Stimulated activated CD8-positive, alpha-beta memory T cell treated with anti-CD3 and anti-CD28 coated beads, Interleukin-2, amount 100 ng/mL, for 1 hour (primary cell): ENCODE results near the gene CYBA.

Experiments
- DNase-seq, 2 donors: peaks; one replicate each; pipeline ENCODE4 v3.0.0-alpha.2; 2020; ENCODE audit warnings: low read depth in 2 of 2

The CYBA gene

GRCh38 chr16:88650749-88651275 lies at the start of gene CYBA:
CYBA (minus strand) TSS chr16:88651053; CDS start chr16:88651013, 40 bp downstream.
- peak; percentile 67 to 71 for DNase-seq

GRCh38 chr16:88700322-88700635 lies 49.4 kb upstream of the CYBA start:
- DNase-seq = no peak

- DNase-seq = no peak
These were observed 48.3 kb upstream of the CYBA start for GRCh38 chr16:88699180-88699579.

- no peak for DNase-seq
These were observed 47.8 kb upstream of the CYBA start for GRCh38 chr16:88698646-88699045.

- no peak for DNase-seq
These were observed 47.2 kb upstream of the CYBA start for GRCh38 chr16:88697831-88698615.

DNA sequence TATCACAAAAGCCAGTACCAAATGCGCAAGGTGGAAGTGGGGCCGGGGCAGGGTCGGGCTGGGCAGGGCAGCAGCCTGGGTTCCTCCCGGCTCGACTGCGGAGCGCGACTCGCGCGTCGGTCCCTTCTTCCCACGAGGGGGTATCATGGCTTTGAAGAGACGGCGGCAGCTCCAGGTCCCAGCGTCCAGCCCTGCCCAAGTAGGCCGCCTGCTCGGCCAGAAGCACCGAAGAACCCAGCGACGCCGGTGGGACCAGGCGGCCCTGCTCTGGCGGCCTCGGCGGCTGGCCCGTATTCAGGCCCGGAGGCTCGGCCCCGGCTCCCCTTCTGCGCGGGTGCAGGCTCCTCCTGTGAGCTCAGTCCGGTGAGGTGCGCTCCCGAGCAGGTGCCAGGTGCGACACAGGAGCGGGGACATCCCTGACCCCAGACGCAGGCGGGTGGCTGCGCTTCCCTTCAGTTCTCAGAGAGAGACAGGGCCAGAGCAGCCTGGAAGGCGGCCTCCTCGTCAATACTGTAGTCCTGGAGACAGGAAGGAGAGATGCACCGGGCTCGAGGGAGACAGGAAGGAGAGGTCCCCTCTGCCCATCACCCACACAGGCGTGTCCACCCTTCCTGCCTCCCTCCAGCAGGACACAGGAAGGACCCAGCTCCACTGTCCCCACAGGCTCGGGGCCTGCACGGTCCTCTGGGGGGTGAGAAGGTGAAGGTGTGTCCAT lies 46.4 kb upstream of the CYBA start:
- DNase-seq = no peak

DNA sequence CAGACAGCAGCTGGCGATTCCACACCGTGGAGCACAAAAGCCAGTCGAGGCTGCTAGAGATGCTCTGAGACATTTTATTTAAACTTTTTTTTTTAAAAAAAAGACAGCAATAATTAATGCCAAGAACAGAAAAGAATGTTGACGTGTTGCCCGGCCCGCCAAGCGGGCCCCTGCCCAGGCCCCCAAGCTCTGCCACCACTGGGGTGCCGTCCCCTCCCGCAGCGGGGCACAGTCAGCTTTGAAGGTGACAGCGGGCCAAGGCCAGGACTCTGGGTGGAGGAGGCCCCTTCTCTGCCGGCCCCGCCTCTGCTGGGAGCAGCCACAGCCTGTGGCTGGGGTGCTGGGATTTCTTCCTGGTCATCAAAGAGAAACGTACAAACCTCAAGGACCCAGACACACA lies 45.6 kb upstream of the CYBA start:
- no peak for DNase-seq

GRCh38 chr16:88695753-88696152 lies 44.9 kb upstream of the CYBA start:
- no peak for DNase-seq

GRCh38 chr16:88695218-88695617 lies 44.4 kb upstream of the CYBA start:
- no peak for DNase-seq

GRCh38 chr16:88694221-88695087 lies 43.6 kb upstream of the CYBA start:
- no peak for DNase-seq

- no peak for DNase-seq
These were observed 42.7 kb upstream of the CYBA start for GRCh38 chr16:88693420-88694177.

DNA sequence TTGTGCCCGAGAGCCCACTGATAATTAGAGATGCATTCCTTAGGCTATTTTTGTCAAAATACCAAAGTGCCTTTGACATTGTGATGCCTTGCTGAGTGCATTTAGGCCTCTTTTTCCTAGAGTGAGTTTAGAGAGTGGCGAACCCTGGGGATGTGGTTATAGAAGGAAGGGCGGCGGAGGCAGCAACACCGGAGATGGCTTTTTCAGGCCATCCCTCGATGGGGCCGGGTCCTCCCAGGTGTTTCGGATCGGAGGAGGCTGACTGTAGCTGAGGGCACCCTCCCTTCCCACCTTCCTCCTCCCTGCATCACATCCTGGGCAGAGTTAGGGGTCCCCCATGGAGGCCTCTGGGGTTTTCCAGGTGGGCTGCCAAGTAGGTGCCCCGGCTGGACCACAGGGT lies 42.0 kb upstream of the CYBA start:
- no peak for DNase-seq

GRCh38 chr16:88691924-88692560 lies 41.2 kb upstream of the CYBA start:
- no peak for DNase-seq

DNA sequence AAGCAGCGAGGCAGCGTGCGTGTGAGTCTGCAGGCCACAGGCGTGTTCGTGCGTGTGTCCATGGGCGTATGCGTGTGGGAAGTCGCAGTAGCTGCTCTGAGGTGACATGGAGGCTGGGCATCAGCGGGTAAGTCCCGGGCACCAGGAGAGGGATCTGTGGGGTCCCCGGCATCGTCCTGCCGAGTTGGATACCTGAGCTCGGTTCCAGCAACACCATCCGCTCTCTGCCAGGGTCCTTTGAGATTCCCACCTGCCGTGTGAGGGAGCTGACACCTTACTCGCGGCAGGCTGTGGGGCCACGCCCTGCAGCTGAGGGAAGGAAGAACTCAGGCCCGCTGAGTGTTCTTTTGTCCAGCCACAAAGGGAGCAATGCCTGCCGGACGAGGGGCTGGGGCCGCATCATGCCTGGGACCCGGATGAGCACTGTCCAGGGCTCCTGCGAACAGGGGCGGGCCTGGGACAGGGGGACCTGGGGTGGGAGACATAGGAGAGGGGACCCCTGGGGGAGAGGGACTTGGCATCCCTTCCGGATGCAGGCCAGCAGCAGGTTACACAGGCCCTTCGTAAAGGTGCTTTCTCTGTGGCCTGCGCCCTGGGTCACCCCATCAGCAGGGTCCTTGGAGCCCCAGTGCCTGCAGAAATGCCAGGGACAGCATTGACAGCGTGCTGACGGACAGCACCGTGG lies 40.4 kb upstream of the CYBA start:
- DNase-seq = no peak

DNA sequence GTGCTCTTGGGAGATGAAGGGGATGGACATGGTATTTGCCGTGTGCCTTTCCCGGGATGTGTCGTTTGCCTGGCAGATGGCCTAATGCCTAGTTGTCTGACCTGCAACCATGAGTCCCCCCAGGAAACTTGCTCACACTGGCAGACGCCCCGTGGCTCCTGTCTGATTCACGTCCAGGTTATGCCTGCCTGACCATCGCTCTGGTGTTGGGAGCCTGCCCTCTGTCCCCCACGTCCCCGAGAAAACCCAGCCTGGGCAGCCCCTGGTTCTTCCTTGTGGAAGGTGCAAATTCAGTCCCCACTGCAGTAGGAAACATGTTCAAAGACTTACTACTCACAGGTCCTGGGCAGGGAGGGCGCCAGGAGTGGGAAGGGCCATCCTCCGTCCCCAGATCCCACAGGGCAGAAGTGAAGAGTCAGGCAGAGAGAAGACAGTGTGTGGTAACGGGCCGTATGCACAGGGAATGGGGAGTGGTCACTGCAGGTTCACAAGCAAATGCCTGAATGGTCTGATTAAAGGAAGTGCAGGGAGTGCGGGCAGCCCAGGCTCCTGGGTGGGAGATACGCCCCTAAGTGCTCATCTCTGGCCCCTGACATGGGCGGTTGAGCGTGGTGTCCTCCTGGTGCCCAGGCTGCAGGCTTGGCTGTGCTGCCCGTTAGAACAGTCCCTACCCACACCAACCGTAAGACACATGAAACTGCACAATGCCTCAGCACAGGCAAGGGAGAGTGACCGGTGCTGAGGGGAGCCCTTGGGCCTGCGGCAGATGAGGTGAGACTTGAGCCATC lies 39.7 kb upstream of the CYBA start:
- DNase-seq = no peak

DNA sequence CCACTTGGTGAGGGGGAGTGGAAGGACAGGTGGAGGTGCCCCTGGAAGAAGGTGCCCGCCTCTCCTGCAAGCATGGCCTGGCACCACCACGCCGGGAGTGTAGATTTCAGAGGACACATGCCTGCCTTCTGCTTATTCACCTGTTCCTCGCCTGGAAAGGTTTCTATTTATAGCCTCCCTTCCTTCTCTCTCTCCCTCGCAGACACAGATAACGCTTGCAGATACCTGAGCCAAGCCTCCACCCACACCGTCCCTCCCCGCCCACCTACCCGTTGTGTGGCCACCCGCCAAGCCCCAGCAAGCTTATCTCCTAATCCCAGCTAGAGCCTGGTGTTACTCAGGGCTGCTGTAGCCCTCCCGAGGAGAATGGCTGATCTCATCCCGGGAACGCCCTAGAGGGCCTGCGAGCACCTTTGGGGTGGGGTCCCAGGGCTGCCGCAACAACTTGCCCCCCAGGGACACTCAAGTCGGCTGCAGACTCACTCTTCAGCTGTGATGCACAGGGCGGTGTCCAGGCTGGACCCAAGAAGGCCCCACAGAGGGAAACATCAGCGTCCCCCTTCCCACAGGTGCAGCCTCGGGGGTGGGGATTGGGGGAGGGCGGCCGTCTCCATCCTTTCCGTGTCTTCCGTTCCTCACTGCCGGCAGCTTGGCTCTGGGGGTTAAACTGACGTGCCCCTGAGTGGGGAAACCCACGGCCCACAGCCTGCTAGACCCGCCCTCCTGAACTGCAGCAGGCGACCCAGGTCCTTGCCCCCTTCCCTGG lies 37.3 kb upstream of the CYBA start:
- no peak for DNase-seq

- no peak for DNase-seq
These were observed 36.8 kb upstream of the CYBA start for GRCh38 chr16:88687676-88688012.

DNA sequence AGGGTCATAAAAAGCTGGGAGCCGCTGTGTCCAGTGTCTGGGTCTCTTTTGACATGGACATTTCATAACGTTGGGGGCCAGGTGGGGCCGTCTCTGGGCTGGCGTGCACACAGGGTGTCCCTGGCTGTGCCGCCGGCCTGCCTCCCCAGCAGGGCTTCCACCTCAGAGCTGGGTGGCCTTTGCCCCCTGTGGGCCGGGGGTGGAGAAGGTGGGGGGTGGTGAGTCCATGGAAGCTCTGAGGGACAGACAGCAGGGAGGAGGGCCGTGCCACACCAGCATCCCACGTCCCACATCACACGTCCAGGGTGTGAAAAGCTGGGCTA lies 36.4 kb upstream of the CYBA start:
- DNase-seq = no peak
